IMR-90 (cell line): ENCODE measurements around the gene PACSIN2. TPM values are rescaled to one million over a fixed set of nuclear protein-coding genes. Genes with fewer than 3 reads are reported as not detected.

ENCODE experiments used
- ATAC-seq: fragments of 200-7000 bp; cut with Tn5 transposase; 2 replicates; pipeline ENCODE4 v1.9.1; 2020; ENCODE audit warnings: low read depth, mild to moderate bottlenecking, moderate library complexity
- BruUV-seq: library from RNA; stranded (reverse); fragments of 400-500 nt; replicated peaks from 2 replicates; lab custom pipeline; 2021; lab: Mats Ljungman, UMichigan
- CTCF ChIA-PET: fragments of 300-600 bp; formaldehyde crosslinking; extraction: SDS; loops from one replicate; lab custom pipeline; 2021; ENCODE audit warnings: antibody characterized with exemption; lab: Yijun Ruan, JAX
- POLR2A ChIA-PET: fragments of 300-600 bp; sonication (Branson Sonifier 250); formaldehyde crosslinking; loops from one replicate; lab custom pipeline; 2022; ENCODE audit warnings: antibody characterized with exemption; ENCODE audit not compliant: unreplicated experiment; lab: Charles Lee
- DNase-seq: peaks from one replicate; pipeline ENCODE4 v3.0.0; 2013
- H2AFZ ChIP-seq: replicated peaks from 2 replicates; pipeline ENCODE3; 2013; ENCODE audit warnings: low read length, mild to moderate bottlenecking; ENCODE audit not compliant: poor library complexity
- H2AK5ac ChIP-seq: 2 replicates; pipeline ENCODE4 v1.6.1; 2013; ENCODE audit warnings: low read depth, low read length, inconsistent platforms
- H2AK9ac ChIP-seq: replicated peaks from 2 replicates; pipeline ENCODE3; 2013; ENCODE audit warnings: mild to moderate bottlenecking, low read depth, low read length, moderate library complexity; ENCODE audit not compliant: poor library complexity
- H2BK120ac ChIP-seq: 2 replicates; pipeline ENCODE4 v1.6.1; 2013; ENCODE audit warnings: low read depth, low read length, inconsistent platforms
- H2BK15ac ChIP-seq: 3 replicates; pipeline ENCODE4 v1.6.1; 2013; ENCODE audit warnings: low read depth, low read length, inconsistent platforms
- H2BK20ac ChIP-seq: 2 replicates; pipeline ENCODE4 v1.6.1; 2013; ENCODE audit warnings: low read depth, mild to moderate bottlenecking, inconsistent platforms, low read length, moderate library complexity
- H2BK5ac ChIP-seq: 2 replicates; pipeline ENCODE4 v1.6.1; 2013; ENCODE audit warnings: mild to moderate bottlenecking, low read depth, low read length, inconsistent platforms; ENCODE audit not compliant: poor library complexity, severe bottlenecking
- H3K14ac ChIP-seq: replicated peaks from 2 replicates; pipeline ENCODE4 v1.6.1; 2013; ENCODE audit warnings: low read depth, low read length, inconsistent platforms
- H3K18ac ChIP-seq: 2 replicates; pipeline ENCODE4 v1.6.1; 2013; ENCODE audit warnings: low read depth, low read length, control low read depth
- H3K23ac ChIP-seq: 2 replicates; pipeline ENCODE4 v1.6.1; 2013; ENCODE audit warnings: low read depth, low read length, inconsistent platforms
- H3K27ac ChIP-seq: 2 replicates; pipeline ENCODE4 v1.5.1; 2013; ENCODE audit warnings: mild to moderate bottlenecking, control low read depth, low read length; ENCODE audit not compliant: insufficient read depth
- H3K27me3 ChIP-seq: 2 replicates; pipeline ENCODE4 v1.6.1; 2013; ENCODE audit warnings: low read length; ENCODE audit not compliant: control insufficient read depth, insufficient read depth
- H3K36me3 ChIP-seq: 2 replicates; pipeline ENCODE4 v1.6.1; 2013; ENCODE audit warnings: low read length, mixed read lengths; ENCODE audit not compliant: control insufficient read depth, insufficient read depth
- H3K4ac ChIP-seq: 2 replicates; pipeline ENCODE4 v1.6.1; 2013; ENCODE audit warnings: low read depth, low read length, inconsistent platforms
- H3K4me1 ChIP-seq: 2 replicates; pipeline ENCODE4 v1.6.1; 2013; ENCODE audit warnings: low read length, mixed read lengths; ENCODE audit not compliant: control insufficient read depth, insufficient read depth
- H3K4me2 ChIP-seq: 2 replicates; pipeline ENCODE4 v1.6.1; 2013; ENCODE audit warnings: low read depth, mild to moderate bottlenecking, control low read depth, low read length, moderate library complexity
- H3K4me3 ChIP-seq: 2 replicates; pipeline ENCODE4 v1.5.1; 2013; ENCODE audit warnings: low read depth, mild to moderate bottlenecking, control low read depth, low read length, moderate library complexity; ENCODE audit not compliant: insufficient read depth
- H3K56ac ChIP-seq: 2 replicates; pipeline ENCODE4 v1.6.1; 2013; ENCODE audit warnings: low read length, inconsistent platforms; ENCODE audit not compliant: insufficient read depth; ENCODE audit errors: extremely low read depth
- H3K79me1 ChIP-seq, 2 experiments: 2 replicates each; pipeline ENCODE4 v1.6.1; 2013; ENCODE audit warnings: low read length in 2 of 2, inconsistent platforms in 1 of 2, low read depth in 1 of 2
- H3K9ac ChIP-seq: 2 replicates; pipeline ENCODE4 v1.6.1; 2013; ENCODE audit warnings: low read depth, low read length, control low read depth
- H3K9me1 ChIP-seq: 2 replicates; pipeline ENCODE4 v1.6.1; 2013; ENCODE audit warnings: low read length, inconsistent platforms; ENCODE audit not compliant: insufficient read depth
- H3K9me3 ChIP-seq: 2 replicates; pipeline ENCODE4 v1.6.1; 2013; ENCODE audit warnings: low read length; ENCODE audit not compliant: control insufficient read depth, insufficient read depth
- H4K20me1 ChIP-seq: 2 replicates; pipeline ENCODE4 v1.6.1; 2013; ENCODE audit warnings: low read length, inconsistent platforms; ENCODE audit not compliant: insufficient read depth
- H4K5ac ChIP-seq: 2 replicates; pipeline ENCODE4 v1.6.1; 2013; ENCODE audit warnings: mild to moderate bottlenecking, low read depth, low read length, control low read depth
- H4K8ac ChIP-seq, 2 experiments: 2 replicates each; pipeline ENCODE4 v1.6.1; 2013; ENCODE audit warnings: low read depth in 2 of 2, low read length in 2 of 2, control low read depth in 1 of 2, inconsistent platforms in 1 of 2
- H4K91ac ChIP-seq: 2 replicates; pipeline ENCODE4 v1.6.1; 2013; ENCODE audit warnings: low read depth, low read length, inconsistent platforms; ENCODE audit not compliant: insufficient read depth
- CEBPB ChIP-seq: IDR thresholded peaks from 2 replicates; pipeline ENCODE4 v1.6.1; 2012; ENCODE audit warnings: low read depth, low read length, improper control_type of control experiment
- CHD1 ChIP-seq: IDR thresholded peaks from 2 replicates; pipeline ENCODE4 v1.6.1; 2012; ENCODE audit warnings: low read depth, low read length, improper control_type of control experiment
- FOS ChIP-seq: fragments of 150-350 bp; IDR thresholded peaks from 2 replicates; pipeline ENCODE4 v1.6.1; 2016; ENCODE audit warnings: low read depth, low read length
- MXI1 ChIP-seq: IDR thresholded peaks from 2 replicates; pipeline ENCODE4 v1.6.1; 2012; ENCODE audit warnings: low read depth, mild to moderate bottlenecking, low read length, moderate library complexity, borderline replicate concordance
- NFE2L2 ChIP-seq: fragments of 150-350 bp; IDR thresholded peaks from 2 replicates; pipeline ENCODE4 v1.6.1; 2016; ENCODE audit warnings: low read depth, mild to moderate bottlenecking, low read length
- RFX5 ChIP-seq: IDR thresholded peaks from 2 replicates; pipeline ENCODE4 v1.8.0; 2012; ENCODE audit warnings: low read depth, mild to moderate bottlenecking, low read length, moderate library complexity
- WGBS, 2 experiments: methylation state at CpG; one replicate each; pipeline versions ENCODE4 v1.1.5 to v1.1.7; 2013; ENCODE audit warnings: missing lambda C conversion rate in 2 of 2; ENCODE audit not compliant: insufficient read length in 1 of 2; ENCODE audit errors: extremely low coverage in 2 of 2; 5-methylcytosine and 5-hydroxymethylcytosine counted together
- dilution Hi-C: fragments of 300-500 bp; cut with HindIII; formaldehyde crosslinking; loops from one replicate; pipeline ENCODE4 v1.14.3; 2018; ENCODE audit warnings: low sequenced_read_pairs; ENCODE audit not compliant: unreplicated experiment
- in situ Hi-C: fragments of 300-500 bp; cut with MboI; formaldehyde crosslinking; loops from 3 replicates; pipeline ENCODE4 v1.14.3; 2019; ENCODE audit warnings: low sequenced_read_pairs, inconsistent platforms, mixed read lengths
- intact Hi-C: fragments of 100-400 bp; cut with micrococcal nuclease; formaldehyde crosslinking; loops from 2 replicates; pipeline ENCODE4 v1.10.0; 2022
- polyA plus RNA-seq, 3 experiments: library from polyadenylated mRNA; depleted of rRNA; stranded (reverse); fragments of >200 nt; gene quantifications; 2 replicates each; pipeline ENCODE4 v1.2.3, GENCODE V29; 2012; ENCODE audit warnings: low replicate concordance in 1 of 3
- total RNA-seq: library from RNA; depleted of rRNA; stranded (reverse); fragments of >200 nt; gene quantifications from 2 replicates; pipeline ENCODE4 v1.2.3, GENCODE V29; 2012
- TF ChIP-seq, protein P1 (sequence below): fragments of 150-350 bp; IDR thresholded peaks from 2 replicates; pipeline ENCODE4 v1.6.1; 2017; ENCODE audit warnings: mild to moderate bottlenecking, antibody characterized with exemption, low read length, low read depth
- TF ChIP-seq, protein P2 (sequence below): fragments of 150-350 bp; IDR thresholded peaks from 2 replicates; pipeline ENCODE4 v1.6.1; 2016; ENCODE audit warnings: low read depth, mild to moderate bottlenecking, low read length, moderate library complexity, borderline replicate concordance

Gene PACSIN2
- total and polyA plus RNA-seq, 2 of the 4 experiments (the other 2 are of a cell fraction), result 85.0 to 118 TPM

DNA sequence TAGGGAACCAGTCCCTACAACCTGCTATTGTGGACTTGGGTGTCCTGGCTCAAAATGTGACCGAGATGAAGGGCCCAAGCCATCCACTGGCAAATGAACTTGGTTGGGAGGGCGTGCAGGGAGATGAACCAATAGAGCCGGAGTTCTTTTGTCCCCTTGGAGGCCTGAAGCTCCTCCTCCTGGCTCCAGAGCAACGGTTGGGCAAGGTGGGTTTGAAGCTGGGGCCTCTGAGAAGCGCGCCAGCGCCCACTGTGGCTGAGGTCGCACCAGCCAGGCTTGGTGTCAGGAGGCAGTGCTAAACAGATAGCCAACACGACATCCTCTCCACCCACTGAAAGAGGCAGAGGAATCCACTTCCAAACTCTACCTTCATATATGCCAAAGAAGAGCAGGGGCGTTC is 36.0 kb upstream of the PACSIN2 start:
- Histone ChIP-seq H3K4me2 (no peak overlapping the region), H3K9me3 (no peaks in the 10 kb centered on the region), H2BK120ac (no peak overlapping the region), H3K14ac (no peak overlapping the region), H2AK5ac (no peak overlapping the region), H3K79me1 (no peaks in the 10 kb centered on the region), H3K4ac (no peak overlapping the region), H3K9ac (no peak overlapping the region), H2AFZ (no peak overlapping the region), H3K56ac (no peak overlapping the region), H2BK15ac (no peak overlapping the region), H3K9me1 (peaks cover 3% of the 10 kb centered on the region; the same call in 1 of the 2 replicates), H3K27me3 (no peaks in the 10 kb centered on the region), H4K8ac (no peak overlapping the region), H4K5ac (no peak overlapping the region), H3K27ac (no peak overlapping the region), H3K4me3 (no peak overlapping the region), H4K91ac (no peak overlapping the region), H3K18ac (no peak overlapping the region), H2BK5ac (no peak overlapping the region), H3K23ac (no peak overlapping the region), H2AK9ac (no peak overlapping the region), H2BK20ac (no peak overlapping the region), H3K36me3 (peaks cover 14% of the 10 kb centered on the region), H4K20me1 (no peaks in the 10 kb centered on the region), H3K4me1 (no peaks in the 10 kb centered on the region)
- in situ Hi-C loops (no loop called here), intact Hi-C loops (no loop called here), dilution Hi-C loops (no loop called here)
- WGBS, 2 experiments, result 67% methylated on average over 3 of the region's 10 CpGs; no CpG with 5 or more reads in 1 of the 2 experiments
- BruUV-seq, result no TSS peak
- TF ChIP-seq CEBPB (no peak), NFE2L2 (no peak), RFX5 (no peak), CHD1 (no peak), FOS (no peak), MXI1 (no peak)
- TF ChIP-seq, protein P1, sequence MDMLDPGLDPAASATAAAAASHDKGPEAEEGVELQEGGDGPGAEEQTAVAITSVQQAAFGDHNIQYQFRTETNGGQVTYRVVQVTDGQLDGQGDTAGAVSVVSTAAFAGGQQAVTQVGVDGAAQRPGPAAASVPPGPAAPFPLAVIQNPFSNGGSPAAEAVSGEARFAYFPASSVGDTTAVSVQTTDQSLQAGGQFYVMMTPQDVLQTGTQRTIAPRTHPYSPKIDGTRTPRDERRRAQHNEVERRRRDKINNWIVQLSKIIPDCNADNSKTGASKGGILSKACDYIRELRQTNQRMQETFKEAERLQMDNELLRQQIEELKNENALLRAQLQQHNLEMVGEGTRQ, result no peak
- TF ChIP-seq, protein P2, sequence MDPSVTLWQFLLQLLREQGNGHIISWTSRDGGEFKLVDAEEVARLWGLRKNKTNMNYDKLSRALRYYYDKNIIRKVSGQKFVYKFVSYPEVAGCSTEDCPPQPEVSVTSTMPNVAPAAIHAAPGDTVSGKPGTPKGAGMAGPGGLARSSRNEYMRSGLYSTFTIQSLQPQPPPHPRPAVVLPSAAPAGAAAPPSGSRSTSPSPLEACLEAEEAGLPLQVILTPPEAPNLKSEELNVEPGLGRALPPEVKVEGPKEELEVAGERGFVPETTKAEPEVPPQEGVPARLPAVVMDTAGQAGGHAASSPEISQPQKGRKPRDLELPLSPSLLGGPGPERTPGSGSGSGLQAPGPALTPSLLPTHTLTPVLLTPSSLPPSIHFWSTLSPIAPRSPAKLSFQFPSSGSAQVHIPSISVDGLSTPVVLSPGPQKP, result no peak
- ChIA-PET CTCF (no interaction called here), POLR2A (no interaction called here)
- ATAC-seq (no peak), DNase-seq (no peak)
